G401.6 (cell line): ENCODE results near the gene COG2.
"Not testable (repeated sequence)": the region's sequence is repeated elsewhere in the genome, so short reads cannot be mapped to it uniquely, and the experiment has no call there.

Experiments
- FAIRE-seq: peaks from 2 replicates; lab custom pipeline; 2012; peaks lifted over from hg19 to GRCh38; lab: Jason Lieb, UNC

Gene COG2

DNA sequence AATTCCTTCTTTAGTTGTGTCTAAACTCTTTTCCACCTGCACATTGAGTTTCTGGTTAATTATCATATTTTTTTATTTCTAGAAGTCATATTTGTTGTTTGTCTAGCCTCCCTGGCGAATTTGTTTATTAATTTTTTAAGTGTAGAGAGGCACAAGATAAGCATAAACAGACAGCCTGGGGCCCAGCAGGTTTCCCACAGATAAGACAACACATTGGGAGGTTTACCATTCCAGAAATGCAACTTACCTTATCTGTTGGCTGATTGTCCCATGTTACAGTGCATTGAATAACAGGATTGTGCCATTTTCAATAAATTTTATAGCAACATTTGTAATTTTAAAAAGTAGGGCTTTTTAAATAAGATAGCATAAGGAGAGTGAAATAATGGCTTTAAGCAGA is 34.9 kb downstream of the COG2 start:
- FAIRE-seq: no peak

DNA sequence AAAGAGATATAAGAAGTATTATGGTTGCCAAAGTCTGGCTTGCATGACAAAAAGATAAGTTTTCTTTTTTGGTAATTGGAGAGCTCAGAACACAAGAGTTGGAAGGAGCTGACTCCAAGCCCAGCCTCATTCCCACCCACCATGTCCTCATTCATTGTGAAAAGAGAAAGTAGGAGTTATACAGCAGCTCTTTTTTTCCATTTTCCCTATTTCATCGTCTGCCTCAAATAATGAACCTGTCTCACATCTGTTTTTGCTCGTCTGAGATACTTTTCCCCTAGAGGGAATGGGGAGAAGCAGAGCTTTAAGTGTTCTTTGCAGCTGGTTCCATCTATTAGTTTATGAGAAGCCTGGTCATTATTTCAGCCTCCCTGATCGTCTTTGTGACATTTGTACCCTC is 36.9 kb downstream of the COG2 start:
- FAIRE-seq: no peak

DNA sequence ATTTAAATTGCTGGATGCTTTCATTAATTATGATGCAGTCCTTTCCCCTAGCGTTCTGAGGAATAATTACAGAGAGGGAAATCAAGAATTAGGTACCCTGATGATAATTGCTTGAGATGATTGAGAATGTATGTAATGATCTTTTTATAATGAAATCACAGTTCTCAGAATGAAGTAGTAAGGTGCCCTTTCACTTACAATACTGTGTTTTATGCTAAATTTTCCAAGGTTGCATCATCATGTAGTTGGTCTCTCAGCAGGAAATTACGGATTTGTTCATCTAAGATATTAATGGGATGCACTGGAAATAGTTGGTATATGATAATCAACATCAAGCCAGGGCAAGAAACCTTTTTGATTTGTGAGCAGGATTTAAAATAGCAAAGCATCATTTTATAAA is 37.5 kb downstream of the COG2 start:
- FAIRE-seq: no peak

DNA sequence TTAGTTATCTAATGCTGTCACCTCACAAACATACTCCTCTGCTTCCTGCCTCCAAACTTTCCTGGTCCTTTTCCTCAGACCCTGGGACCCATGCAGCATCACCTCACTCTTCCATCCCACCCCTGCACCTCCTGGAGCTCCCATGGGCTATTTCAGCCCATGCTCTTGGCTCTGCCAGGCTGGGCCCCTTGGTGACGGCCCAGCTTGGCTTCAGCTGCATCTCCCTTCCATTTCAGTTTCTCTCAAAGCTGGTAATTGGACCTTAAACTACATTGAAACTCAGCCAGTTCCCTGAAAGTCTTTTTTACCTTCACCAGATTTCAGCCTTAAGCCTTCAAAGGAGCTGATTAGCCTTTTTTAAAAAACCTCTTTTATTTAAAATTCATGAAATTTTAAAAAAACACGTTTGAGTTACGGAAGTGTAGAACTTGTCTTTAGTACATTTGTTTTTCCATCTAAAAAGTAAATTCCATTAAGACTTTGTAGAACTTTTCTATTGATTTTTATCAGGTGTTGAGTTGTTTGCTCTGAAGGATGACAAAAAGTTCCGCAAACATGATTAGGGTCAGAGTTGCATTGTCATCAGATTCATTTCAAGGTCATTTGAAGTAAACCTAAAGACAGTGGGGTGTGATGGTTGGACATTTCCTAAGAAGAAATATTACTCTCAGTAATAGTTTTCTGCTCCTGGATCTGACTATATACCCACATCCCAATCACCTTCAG is 38.2 kb downstream of the COG2 start:
- no peak for FAIRE-seq

DNA sequence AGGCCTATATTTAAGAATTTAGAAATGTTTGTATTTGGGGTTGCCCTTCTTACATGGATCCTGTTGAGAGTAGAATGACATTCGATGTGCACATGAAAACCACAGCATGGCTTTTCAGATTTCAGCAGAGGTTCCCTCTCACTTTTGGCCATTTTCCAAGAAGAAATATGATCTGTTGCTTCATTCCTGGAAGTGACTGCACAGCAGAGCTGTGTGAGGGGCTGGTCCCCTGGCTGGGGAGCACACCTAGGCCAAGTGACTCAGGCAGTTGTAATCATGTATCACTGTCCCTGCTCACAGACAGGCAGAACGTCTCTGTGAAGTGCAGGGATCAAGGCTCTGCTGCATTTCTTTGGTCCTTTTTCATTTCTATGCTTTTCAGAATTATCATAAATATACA is 39.3 kb downstream of the COG2 start:
- FAIRE-seq: no peak

DNA sequence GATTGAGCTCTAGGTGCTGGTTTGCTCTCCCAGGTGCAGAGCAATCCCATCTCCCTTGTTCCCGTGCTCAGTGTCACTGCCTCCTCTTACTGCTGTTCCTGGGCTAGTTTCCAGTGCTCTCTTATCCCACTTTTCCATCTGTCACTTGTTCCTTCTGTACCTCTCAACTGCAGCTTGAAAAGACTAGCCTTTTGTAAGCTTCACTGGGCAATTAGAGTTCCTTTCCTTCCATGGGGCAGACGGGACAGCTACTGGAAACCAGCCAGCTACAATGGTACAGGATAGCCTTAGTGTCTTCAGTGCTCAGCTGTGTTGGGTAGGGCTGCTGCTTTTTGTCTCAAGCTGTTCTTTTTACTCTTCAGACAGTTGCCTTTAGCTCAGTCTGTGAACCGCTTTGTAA is 40.0 kb downstream of the COG2 start:
- no peak for FAIRE-seq

DNA sequence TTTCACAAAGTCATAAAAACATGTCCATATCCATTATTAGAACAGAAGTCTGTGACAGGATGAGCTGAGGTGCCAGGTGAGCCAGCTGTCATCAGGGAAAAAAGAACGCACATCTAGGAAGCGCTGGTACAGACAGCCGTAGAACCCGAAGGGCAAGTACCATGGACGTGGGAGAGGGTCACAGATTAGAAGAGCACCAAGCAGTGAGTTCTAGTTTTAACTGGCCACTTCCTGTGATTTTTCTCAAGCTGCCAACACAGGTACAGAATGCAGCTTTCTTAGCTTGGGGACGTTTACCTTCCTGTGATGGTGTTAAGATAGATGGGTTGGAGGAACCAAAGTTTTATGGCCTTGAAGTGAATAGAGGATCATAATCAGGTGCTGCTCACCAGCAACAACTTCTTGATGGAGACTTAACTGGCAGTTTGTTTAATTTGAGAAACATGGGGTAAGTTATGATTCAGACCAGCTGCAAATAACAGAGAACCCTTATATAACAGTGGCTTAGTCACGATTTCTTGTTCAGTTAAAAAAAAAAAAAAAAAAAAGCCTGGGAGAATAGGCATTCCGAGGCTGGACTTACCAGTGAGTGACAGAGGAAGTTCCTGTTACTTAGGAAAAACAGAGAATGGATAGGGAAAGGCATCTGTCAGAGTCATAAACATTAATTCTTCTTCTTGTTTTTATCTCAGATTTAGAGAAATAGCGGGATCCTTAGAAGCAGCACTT is 40.8 kb downstream of the COG2 start:
- FAIRE-seq: no peak

DNA sequence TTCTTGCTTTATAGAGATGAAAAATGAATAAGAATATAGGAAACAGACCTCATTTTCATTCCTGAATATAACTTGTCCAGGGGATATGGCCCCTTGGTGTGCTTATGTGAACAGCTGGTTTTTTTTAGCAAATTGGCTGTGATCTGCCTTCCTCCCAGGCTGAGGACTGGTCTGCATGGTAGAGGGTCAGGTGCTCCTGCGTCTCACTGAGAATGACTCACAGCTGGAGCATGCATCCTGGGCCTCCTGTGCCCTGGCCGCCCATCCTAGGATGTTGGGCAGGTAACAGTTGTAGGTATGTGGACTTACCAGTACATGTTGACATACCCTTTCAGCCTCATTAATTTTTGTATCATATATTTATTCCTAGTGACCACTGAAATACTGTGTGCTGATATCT is 41.9 kb downstream of the COG2 start:
- no peak for FAIRE-seq

DNA sequence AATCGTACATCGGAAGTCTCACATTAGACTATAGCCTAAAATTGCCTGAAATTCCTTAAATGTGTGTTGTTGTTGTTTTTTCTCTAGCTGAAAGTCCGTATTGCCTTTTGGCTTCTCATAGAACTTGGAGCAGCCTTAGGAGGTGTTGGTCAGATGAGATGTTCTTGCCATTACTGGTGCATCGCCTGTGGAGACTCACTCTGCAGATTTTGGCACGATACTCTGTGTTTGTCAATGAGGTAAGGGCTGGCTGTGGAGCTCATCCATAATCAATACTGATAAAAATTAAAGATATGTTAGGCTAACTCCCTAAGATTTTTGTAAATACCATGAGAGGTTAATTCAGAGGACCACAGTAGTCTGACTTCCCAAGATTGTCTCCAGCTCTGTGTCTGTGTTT is 42.7 kb downstream of the COG2 start:
- FAIRE-seq: no peak

DNA sequence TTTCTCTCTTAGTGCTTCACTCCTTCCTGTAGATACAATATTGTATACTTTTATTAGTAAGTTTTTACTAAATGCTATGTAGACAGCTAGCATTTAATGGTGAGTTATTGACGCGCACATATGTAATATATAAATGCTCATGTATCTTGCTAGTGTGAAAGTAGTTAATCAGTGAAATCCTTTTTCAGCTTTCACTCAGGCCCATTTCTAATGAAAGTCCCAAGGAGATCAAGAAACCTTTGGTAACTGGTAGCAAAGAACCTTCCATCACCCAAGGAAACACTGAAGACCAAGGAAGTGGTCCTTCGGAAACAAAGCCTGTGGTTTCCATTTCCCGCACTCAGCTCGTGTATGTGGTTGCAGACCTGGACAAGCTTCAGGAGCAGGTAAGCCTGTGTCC is 44.5 kb downstream of the COG2 start:
- no peak for FAIRE-seq

DNA sequence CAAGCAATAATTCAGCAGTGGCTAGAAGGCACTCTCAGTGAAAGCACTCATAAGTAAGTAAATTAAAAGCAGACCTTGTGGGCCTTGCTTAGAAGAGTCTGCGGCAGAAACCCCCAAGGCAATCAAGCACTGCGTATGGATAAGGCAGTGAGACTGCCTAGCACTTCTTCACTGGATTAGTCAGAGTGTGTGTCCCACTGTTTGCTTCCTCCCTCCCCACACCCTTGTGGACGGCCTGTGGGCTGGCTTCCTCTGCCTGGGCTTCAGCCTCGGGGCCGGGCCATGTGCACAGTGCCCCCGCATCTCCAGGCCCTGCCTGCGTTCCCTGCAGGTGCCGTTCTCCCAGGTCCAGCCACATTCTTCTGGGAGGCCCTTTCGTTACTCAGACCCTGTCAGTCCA is 47.8 kb downstream of the COG2 start:
- no peak for FAIRE-seq

DNA sequence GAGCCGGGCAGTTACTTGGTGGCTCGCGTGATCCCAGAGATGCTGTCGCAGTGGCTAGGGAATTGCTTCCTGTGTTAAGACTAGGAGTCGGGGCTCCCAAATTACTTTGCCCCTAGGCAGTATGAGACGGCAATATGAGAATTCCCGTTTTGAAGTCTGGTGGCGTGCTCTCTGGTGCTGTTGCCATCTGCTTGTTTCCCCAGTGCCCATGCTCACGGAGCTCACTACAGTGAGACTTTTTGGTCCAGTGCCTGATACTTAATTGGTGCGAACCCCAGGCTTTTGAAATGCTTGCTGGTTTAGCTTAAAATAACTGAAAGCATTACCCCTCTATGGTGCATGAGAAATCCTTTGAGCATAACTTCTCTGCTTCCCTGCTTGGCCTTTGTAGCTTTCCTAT is 49.3 kb downstream of the COG2 start:
- no peak for FAIRE-seq

DNA sequence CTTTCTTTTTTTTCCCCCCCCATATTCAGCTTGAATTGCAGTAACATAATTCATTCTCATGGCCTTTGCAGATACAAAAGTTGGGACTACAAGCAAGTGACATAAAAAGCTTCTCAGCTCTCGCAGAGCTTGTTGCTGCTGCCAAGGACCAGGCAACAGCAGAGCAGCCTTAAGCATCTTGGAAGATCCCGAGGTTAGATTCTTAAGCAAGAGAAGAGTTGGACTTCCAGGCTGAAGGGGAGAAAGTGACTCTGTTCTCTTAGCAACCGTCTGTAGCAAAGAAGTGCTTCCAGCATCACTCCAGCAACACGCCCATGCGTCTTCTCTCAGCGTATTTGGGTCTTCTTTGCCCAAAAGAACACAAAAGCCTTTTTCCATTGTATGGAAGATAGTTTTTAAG is 50.9 kb downstream of the COG2 start:
- no peak for FAIRE-seq

DNA sequence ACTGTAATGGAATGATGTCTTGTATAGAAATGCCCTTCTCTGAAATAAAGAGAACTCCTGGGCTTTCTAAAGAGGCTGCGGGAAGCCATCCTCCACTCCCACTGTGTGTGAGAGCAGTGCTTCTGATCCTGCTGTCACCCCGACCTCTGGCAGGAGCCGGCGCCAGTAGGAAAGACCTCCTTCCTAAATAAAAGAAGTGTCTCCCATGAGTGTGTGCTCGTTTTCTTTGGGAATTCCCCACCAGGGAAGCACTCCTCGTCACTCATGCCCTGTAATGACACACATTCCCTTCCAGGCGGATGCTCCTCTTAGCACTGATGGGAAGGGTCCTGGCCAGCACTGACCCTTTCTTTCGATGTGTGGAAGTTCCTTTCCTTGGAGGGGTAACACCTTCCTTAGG is 51.5 kb downstream of the COG2 start:
- no peak for FAIRE-seq

DNA sequence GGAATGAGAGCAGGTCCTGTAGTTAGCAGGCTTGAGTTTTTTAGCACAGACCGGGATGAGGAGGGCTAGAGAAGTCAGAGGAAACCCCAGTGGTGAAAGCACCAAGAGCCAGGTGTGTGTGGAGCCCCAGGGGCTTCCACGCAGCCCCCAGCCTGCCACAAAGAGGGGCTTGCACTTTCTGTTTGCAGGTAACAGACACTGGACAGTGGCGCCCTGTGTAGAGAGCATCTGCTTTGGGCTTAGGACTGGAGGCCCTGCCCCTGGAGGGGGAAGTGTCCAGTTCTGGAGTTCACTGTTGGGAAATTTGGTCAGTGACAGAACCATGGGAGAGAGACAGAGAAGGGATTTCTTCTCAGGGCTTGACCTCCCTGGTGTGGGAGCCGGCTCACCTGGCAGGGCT is 52.2 kb downstream of the COG2 start:
- no peak for FAIRE-seq

DNA sequence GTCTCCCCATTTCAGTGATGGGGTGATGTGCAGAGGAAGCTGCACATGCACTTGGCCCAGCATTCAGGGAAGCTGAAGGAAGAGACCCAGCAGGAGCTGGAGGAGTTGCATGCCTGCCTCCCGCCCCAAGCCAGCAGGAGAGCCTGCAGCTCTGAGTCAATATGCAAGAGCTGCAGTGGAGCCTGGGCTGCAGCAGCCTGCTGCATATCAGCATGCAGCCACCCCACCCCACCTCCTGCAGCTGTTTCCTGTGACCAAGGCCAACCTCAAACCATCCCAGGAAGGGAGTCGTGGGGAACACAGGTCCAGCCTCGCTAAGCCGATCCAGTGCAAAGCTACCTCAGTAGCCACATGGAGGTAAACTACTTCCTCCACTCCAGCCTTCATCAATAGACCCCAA is 52.7 kb downstream of the COG2 start:
- no peak for FAIRE-seq

DNA sequence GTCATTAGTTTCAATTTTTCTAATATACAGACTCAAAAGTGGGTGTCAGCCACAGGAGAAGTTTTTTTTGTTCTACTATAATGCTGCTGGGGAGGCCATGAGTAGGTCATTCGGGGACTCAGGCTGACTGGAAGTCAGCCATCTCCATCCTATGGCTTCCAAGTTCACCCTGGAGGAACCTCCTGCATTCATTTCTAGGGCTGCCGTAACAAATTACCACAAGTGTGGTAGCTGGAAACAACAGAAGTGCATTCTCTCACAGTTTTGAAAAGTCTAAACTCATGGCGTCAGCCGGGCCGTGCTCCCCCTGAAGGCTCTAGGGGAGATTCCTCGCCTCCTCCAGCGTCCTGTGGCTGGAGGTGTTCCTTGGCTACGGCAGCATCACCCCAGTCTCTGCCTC is 53.9 kb downstream of the COG2 start:
- no peak for FAIRE-seq

DNA sequence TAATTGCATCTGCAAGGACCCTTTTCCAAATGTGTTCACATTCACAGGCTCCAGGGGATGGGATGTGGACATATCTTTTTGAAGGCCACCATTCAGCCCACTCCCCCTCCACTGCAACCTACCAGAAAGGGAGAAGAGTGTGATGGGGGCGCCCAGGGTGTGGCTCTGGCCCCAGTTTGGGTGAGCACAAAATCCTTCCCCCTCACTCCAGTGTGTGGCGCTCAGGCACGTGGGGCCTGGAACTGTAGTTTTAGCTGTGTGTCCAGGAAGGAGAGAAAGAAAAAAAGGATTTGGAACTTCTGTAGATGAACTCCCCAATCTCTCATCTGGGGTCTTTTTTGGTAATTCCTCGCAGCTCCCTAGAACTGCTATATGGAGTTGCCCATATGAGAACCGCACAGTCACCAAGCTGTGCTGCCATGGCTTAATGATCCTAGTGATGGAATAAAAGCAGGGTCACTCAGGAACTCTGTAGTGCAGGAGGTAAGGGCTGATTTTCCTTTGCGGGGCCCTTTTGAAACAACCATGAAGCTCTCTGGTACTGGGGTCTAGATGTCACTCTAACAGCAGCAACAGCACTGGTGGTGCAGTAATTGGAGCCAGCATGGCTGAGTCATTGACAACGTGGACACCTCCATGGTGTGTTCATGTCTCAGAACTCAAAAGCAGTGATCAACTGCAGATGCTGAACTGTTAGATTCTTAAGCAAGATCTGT is 54.6 kb downstream of the COG2 start:
- FAIRE-seq: no peak

DNA sequence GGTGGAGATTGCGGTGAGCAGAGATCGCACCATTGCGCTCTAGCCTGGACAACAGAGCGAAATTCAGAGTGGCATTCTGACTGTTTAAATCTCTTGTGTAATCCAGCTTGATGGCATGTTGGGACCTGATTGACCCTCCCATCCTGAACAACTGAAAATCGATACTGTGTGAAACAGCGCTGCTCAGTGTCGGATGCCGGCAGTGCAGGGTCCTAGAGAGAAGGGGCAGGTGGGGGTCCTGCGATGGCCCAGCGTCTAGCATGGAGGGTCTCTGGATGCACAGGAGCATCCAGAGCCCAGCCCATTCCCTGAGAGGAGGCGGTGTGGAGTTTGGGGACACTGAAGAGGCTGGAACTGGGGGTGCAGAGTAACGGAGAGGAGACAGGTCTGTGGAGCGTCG is 55.8 kb downstream of the COG2 start:
- FAIRE-seq: no peak

DNA sequence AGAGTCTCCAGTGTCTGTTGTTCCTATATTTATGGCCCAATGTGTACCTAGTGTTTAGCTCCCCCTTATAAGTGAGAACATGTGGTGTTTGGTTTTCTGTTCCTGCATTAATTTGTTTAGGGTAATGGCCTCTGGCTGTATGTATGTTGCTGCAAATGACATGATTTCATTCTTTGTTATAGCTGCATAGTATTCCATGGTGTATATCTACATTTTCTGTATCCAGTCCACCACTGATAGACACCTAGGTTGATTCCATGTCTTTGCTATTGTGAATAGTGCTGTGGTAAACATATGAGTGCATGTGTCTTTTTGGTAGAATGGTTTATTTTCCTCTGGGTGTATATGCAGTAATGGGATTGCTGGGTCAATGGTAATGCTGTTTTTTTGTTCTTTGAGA is 56.7 kb downstream of the COG2 start:
- not testable (repeated sequence) for FAIRE-seq

DNA sequence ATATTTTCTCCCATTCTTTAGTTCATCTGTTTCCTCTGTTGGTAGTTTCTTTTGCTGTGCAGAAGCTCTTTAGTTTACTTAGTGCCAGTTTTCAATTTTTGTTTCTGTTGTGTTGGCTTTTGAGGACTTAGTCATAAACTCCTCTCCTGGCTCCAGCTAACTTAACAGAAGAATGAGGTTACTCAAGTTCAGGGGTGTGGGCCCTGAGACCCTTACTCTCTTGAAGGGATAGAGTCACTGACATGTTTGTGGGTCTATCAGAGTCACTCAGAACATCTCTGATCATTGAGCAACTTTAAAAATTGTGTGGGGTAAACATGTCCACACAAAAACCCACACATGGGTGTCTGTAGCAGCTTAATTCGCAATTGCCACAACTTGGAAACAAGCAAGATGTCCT is 57.4 kb downstream of the COG2 start:
- FAIRE-seq: no peak

DNA sequence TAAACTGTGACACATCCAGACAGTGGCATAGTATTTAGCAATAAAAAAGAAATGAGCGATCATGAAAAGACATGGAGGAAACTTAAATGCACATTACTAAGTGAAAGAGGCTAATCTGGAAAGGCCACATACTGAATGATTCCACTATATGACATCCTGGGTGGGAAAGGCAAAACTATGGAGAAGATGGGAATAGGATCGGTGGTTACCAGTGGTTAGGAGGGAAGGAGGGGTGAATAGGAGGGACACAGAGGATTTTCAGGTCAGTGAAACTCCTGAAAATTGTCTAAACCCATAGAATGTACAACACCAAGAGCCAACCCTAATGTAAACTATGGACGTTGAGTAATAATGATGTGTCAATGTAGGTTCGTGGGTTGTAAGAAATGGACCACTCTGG is 57.9 kb downstream of the COG2 start:
- FAIRE-seq: no peak

DNA sequence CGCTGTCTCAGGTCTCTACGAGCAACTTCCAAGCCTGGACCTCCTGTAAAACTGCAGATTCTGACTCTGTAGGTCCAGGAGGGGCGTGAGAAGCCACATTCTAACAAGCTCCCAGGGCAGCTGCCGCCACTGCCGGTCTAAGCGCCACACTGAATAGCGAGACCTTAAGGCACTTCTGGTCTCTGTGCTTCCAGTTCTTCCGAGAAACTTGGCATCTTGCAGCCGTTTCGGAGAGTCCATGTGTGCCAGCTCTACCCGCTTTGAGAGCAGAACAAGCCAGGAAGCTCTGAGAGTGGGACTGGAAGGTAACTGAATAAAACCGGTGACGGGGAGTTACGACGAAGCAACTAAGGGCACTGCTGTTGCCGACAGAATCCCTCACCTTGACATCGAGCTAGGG is 59.2 kb downstream of the COG2 start:
- FAIRE-seq: no peak
